GM21447 (cell line): ENCODE measurements around the gene TAGLN.
"Not testable (repeated sequence)": the region's sequence is repeated elsewhere in the genome, so short reads cannot be mapped to it uniquely, and the experiment has no call there.

Experiments
- ATAC-seq: cut with Tn5 transposase; IDR thresholded peaks from one replicate; pipeline ENCODE4 v1.9.1; 2021; ENCODE audit not compliant: unreplicated experiment

Gene TAGLN

GRCh38 chr11:117195258-117195657 lies 3.9 kb upstream of the TAGLN start:
- no peak for ATAC-seq

DNA sequence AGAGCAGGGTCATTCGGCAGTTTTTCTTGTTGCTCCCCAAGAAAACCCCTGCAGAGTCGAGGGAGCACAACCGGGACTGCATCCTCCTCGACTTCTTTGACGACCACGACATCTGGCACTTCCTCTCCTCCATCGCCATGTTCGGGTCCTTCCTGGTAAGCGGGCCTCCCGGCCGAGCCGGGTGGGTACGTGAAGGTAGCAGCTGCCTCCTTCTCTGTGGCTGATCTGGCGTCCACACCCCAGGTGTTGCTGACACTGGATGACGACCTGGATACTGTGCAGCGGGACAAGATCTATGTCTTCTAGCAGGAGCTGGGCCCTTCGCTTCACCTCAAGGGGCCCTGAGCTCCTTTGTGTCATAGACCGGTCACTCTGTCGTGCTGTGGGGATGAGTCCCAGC lies 3.4 kb upstream of the TAGLN start:
- ATAC-seq = no peak

DNA sequence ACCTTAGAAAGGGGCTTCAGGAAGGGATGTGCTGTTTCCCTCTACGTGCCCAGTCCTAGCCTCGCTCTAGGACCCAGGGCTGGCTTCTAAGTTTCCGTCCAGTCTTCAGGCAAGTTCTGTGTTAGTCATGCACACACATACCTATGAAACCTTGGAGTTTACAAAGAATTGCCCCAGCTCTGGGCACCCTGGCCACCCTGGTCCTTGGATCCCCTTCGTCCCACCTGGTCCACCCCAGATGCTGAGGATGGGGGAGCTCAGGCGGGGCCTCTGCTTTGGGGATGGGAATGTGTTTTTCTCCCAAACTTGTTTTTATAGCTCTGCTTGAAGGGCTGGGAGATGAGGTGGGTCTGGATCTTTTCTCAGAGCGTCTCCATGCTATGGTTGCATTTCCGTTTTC lies 2.2 kb upstream of the TAGLN start:
- no peak for ATAC-seq

DNA sequence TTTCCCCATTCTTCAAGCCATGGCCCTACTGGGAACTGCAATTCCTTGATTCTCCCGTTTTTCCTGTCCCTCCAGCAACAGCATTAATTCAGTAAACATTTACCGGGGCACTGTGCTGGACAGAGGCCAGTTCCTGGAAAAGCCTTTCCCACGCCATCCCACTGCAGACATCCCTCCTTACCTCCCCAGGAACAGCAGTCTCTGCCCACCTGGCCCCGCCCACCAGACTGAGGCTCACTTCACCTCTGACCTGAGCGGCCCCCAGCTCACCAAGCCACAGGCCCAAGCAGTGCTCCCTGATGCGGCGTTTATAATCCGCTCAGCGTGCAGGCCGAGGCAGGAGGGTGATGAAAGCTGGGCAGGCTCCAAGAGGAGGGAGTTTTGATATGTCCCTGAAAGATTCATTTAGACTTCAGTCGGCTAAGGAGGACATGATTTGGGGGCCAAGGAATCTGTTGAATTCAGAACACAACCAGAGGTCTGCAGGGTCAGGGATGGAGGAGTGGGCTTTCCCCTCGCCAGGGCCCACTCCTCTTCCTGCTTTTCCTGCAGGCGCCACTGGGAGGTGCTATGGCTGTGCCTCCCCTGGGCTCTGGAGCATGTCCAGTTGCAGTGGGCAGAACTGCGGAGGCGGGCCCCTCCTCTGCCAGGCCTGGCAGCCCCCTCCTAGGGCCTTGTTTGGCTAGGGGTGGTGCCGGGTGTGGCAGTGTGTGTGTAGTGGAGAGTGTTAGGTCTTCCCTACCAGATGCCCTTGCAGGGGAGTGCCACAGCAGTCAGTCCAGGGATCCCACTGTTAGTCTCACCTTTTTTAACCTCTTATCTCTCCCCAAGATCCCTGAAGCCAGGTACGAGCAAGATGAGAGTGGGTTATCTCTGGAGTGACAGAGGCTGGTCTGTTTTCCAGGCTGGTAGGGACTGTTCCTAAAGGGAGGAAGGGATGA lies 1.4 kb upstream of the TAGLN start:
- ATAC-seq = no peak

GRCh38 chr11:117198613-117199012 lies 557 bp upstream of the TAGLN start:
- no peak for ATAC-seq

DNA sequence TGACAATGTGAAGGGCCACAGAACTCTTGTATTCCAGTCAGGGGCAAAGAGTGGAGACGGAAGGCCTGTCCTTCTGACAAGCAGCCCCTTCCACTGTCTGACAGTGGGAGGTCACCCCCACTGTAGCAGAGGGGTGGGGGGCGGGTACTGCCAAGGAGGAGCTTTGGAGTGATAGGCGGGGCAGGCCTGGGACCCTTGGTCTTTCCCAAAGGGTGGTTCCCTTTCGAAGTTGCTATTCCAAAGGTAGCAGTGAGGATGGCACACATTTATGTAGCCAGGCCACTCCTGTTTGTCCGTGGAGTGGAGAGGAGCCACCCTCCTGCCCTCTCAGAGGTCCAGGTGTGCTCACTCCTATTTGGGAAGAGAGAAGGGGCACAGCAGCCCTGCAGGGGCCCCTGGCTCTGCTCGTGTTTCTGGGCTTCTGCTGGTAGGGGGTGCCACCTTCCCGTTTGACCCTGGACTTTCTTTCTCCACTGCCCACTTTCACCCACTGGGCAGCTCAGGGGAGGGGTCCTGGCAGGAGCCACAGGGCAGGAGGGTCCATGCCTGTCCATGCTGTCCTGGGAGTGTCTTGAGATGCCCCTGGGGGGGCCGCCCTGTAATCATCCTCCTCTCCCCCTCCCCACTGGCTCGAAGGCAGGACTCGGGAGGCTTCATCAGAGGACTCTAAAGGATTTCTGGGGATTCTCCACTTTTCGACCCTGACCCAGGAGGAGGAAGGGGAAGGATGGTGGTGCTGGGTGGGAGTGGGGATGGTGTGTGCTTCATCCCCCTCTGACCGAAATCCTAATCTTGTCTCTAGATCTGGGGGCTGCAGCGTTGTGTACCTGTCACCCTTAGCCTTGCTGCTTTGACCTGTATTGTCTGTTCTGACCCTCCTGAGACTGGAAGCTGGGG lies 994 bp downstream of the TAGLN start:
- no peak for ATAC-seq

DNA sequence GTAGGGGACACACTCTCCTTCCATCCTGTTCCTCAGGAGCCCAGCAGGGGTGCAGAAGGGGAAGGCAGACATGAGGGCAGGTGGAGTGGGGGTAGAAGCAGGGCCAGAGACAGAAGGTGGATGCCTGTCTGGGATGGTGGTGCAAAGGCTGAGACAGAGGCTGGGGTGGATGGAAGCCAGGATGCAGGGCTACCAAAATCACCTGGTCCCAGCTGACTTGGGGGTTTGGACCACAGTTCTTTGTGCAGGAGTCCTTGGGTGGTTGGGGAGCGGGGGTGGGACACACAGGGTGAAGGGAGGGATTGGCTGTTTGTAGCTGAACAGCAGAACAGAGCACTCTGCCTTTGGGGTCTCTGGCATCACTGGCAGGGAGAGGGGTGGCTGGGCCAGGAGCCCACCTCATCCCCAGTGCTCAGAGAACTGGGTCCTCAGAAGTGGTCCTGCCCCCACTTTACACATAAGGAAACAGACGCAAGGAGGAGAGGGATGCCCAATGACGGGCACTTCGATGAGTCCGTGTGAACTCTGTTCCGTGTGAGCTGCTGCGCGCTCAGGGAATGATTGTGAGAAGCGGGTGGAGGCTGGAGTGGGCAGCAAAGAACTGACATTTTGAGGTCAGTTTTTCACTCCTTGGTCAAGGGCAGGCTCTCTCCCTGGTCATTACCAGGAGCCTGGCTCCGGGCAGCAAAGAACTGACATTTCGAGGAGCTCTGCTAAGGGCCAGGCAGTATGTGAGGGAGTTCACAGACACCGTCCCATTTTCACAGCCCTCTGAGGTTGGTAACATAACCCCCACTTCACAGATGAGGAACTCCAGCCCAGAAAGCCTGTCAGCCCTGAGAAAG lies 1.9 kb downstream of the TAGLN start:
- ATAC-seq = no peak

- no peak for ATAC-seq
These were observed 2.6 kb downstream of the TAGLN start for GRCh38 chr11:117201658-117202305.

- ATAC-seq = no peak
These were observed 3.4 kb downstream of the TAGLN start for GRCh38 chr11:117202386-117203068.

GRCh38 chr11:117203069-117203407 lies 3.9 kb downstream of the TAGLN start:
- no peak for ATAC-seq

- ATAC-seq = no peak
These were observed 5.3 kb downstream of the TAGLN start for GRCh38 chr11:117204283-117205080.

DNA sequence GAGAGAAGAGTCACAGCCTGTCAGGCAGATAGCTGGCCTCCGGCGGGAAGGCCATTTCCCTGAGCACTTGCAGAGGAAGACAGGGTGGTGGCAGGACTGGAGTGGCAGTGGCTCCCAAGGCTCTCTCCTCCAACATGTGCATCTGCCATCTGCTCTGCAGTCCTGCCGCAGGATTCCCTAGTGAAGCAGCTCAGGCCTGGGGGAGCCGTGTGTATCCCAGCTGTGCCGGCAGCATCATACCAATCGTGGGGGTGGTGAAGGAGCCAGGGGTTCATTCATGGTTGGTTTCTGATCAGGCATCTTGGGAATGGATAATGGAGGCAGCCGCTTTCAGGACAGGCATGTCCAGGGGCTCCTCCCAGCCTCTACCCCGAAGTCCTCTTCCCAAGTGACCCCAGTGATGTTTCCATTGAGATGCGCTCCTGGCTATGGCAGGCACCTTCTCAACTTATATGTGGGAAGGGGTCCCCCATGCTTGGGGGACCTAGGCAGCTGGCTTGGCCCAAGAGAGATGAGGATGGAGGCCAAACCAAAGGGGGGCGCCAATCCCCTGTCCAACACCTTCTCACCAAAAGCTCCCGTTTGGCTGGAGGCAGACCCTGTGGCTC lies 6.1 kb downstream of the TAGLN start:
- no peak for ATAC-seq

GRCh38 chr11:117206111-117206510 lies 6.9 kb downstream of the TAGLN start:
- ATAC-seq = not testable (repeated sequence)

GRCh38 chr11:117206859-117207258 lies 7.7 kb downstream of the TAGLN start:
- ATAC-seq = not testable (repeated sequence)

DNA sequence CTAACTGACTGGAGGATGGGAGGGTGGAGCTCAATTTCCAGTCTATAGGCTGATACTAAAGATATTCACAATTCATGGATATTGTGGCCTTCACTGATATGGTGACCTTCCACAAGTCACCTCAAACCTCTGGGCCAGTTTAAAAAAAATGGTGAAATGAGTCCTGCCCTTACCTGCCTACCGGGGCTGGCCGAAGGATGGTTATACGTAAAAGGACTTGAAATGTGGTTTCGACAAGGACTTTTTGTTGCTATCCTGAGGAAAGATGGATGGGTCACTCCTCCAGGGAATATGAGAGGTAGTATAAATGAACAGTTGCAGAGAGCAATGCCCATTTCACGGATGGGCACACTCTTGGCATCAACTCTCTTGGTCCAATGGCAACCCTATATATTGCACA lies 8.3 kb downstream of the TAGLN start:
- not testable (repeated sequence) for ATAC-seq

DNA sequence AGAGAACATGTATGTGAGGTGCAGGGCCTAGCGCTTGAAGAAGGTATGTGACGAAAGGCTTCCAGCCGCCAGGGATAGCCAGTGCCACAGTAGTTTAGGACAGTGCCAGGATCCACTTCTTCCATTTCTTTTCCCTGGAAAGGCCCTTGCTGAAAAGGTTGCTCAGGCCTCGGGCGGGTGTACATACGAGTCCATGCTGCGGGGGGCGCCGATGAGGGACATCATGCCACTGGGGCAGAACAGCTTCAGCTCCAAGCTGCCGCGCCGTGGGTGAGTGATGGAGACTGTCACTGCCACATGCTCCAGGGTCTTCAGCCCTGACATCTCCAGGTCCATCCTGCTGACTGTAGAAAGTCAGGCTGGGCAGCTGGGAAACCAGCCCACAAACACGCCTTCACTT lies 9.5 kb downstream of the TAGLN start:
- not testable (repeated sequence) for ATAC-seq

DNA sequence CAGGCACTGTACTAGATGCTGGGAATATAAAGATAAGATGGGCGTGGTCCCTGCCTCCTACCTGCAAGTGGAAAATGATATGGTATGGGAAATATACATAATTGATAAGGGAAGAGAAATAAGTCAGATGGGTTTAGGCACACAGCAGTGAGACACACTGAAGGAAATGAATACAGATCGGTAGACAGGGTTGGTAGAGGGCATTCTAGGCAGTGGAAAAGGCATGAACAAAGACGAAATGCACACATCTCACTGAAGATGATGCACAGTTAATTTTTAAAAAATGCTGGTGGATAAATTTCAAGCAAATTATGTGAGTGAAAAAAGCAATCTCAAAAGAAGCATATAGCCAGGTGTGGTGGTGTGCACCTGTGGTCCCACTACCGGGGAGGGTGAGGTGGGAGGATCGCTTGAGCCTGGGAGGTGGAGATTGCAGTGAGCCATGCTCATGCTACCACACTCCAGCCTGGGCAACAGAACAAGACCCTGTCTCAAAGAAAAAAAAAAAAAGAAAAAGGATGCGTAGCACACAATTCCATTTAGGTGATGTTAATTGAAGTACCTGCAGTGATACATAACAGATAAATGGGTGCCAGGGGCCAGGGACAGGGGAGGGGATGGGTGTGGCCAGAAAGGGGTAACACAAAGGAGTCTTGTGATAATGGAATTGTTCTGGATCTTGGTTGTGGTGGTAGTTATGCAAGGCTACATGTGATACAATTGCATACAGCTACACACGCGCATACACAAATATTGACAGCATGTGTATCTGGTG lies 10.4 kb downstream of the TAGLN start:
- ATAC-seq = not testable (repeated sequence)

DNA sequence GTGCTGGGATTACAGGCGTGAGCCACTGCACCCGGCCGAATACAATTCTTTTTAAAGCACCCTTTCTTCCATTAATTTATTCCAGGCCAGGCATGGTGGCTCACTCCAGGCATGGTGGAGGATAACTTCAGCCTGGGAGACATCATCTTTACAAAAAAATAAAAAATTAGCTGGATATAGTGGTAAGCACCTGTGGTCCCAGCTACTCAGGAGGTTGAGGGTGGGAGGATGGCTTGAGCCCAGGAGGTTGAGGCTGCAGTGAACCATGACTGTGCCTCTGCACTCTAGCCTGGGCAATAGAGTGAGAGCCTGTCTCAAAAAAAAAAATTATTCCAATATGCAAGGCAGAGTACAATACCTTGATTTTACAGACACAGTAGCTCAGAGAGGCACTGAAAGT lies 11.4 kb downstream of the TAGLN start:
- ATAC-seq = no peak
